Activated CD8-positive, alpha-beta memory T cell treated with anti-CD3 and anti-CD28 coated beads for 48 hours (primary cell): ENCODE results near the gene NFIC.
A peak's percentile ranks its signal among the peaks of the same experiment; 100 is the strongest.

Source experiments
- DNase-seq, 3 experiments: peaks; one replicate each; pipeline ENCODE4 v3.0.0-alpha.2; 2020; ENCODE audit warnings: low read depth in 2 of 3, low spot score in 2 of 3

The NFIC gene

DNA sequence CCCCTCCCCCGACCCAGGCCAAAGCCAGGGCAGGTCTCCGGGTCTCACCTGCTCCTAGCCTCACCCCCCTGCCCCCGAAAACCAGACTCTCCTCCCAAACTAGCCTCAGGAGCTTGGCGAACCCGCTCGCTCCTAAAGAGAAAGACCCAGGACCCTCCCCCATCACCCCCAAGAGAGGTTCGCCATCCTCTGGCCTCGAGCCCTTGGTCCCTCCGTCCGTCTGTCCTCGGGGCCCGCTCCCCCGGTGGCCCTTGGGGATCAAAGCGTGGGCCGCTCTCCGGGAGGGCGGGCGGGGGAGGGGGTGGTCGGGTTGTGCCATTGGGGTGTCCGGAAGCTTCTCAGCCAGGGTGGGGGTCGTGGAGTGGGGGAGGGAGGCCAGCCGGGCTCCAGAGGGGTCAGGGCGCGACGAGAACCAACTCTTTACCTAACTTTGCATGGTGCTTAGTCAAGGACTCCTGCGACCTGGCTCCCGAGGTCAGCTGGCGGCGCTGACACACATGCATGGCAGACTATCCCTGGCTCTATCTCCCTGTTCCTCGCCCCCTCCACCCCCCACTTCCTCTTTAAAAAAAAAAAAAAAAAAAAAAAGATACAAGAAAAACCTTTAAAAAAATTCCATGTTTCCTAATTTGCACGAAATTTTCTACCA is 98.3 kb downstream of the NFIC start:
- no peak for DNase-seq

DNA sequence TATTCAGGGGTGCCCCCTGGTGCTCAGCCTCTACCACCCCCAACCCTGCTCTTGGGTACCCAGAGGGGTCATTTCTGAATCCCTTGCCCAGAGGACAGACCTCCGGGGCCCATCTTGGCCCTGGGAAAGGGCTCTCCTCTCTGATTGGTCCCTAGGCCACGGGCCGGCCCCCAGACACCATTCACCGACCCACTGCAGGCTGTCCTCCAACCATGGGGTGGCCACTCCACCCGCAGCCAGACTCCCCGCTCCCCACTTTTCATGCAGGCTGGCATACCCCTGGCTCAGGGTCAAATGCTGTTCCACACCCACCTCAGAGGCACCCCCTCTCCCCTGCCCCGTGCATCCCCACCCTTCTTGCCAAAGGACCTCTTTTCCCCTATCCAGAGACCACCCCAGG is 99.2 kb downstream of the NFIC start:
- no peak for DNase-seq

DNA sequence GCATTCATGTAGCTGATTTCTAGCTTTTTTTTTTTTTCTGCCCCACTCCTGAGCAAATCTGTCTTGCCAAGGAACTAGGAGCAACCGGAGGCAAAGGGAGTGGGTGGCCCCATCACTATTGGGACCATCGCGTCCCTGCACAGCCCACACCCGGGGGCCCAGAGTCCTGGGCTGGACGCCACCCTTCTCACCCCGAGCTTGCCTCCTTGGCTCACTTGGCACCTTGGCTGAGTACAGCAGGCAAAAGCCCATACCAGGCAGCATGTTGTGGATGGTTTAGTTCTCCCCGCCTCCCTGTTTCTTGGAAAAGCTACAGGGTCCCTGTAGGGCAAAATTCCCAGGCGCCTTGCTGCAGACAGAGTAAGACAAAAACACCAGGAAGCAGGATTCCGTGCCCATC is 100.3 kb downstream of the NFIC start:
- DNase-seq: no peak

DNA sequence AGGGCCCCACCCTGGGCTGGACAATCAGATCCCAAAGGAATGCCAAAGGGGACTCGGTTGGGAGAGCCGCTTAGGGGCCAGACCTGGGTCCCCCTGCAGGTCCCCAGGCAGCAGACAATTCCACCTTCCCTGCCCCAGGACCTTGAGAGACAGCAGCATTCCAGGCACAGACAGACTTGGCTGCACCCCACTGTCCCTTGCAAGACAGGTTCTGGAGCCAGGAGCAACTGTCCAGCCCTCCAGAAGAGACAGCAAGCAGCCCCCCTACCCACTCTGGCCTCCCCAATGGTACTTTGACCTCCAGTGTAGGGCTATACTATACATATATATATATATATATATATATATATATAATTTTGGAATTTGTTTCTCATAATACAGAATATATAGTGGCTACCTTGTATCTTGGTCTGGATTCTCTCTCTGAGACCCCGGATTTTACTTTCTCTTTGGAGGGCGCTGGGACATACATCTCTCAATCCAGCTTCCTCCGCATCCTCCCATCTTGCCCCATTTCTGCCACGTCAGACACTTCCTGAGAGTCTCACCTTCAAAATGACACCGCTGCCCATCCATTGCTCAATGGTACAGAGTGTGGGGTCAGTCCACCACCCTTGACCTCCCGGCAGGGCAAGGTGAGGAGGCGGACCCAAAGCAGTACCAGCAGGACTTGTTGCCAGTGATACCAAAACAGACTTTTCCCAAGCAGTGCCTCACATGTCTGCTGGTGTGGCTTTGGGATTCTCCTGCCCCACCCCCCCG is 101.2 kb downstream of the NFIC start:
- no peak for DNase-seq

DNA sequence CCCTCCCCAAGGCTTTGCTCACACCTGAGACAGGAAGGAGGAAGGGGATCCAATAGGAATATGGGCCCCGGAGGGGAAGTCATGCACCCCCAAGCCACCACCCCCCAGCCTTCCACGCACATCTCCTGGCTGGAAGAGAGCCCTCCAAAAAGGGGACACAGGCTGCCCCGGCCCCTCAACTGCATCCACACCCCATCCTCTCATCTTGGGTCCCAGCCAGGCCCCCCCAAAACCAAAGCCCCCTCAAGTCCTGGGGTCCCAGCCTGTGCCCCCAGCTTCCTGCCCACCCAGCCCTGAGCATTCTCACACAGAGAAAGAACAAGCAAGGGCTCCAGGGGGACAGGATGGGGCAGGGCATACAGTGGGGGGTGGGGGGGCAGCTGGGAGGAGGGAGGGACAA is 101.8 kb downstream of the NFIC start:
- DNase-seq: no peak

DNA sequence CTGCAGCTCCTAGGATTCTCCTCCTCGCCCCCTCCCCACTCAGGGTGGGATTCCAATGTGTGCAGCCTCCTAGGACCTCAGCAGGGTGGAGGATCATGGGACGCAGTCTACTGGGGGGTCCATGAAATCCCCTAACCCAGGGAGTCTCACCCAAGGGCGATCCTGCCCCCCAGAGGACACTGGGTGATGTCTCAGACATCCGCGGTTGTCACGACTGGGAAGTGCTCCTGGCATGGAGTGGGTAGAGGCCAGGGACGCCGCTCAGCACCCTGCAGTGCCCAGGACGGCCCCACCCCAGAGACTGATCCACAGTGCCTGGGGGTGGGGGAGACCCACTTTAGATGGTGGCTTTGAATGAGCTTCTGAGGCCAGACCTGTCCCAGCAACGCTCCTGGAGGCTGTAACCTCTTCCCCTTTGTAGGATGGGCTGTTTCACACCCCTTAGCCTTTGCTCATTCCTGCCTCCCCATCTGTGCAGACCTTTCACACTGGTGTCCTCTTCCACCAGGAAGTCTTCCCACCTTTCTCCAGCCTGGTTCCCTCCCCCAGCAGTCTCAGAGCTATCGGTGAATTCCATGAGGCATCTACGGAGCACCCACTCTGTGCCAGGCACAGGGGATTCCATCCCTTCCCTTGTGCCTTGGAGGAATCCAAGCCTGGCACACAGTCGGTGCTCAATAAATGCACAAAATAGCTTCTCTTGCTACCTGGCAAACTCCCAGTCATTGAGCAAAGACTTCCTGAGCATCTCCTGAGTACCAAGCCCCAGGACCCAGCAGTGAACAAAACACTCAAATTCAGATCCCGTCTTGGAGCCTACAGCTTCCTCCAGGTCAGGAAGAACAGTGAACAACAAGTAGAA is 103.5 kb downstream of the NFIC start:
- no peak for DNase-seq

DNA sequence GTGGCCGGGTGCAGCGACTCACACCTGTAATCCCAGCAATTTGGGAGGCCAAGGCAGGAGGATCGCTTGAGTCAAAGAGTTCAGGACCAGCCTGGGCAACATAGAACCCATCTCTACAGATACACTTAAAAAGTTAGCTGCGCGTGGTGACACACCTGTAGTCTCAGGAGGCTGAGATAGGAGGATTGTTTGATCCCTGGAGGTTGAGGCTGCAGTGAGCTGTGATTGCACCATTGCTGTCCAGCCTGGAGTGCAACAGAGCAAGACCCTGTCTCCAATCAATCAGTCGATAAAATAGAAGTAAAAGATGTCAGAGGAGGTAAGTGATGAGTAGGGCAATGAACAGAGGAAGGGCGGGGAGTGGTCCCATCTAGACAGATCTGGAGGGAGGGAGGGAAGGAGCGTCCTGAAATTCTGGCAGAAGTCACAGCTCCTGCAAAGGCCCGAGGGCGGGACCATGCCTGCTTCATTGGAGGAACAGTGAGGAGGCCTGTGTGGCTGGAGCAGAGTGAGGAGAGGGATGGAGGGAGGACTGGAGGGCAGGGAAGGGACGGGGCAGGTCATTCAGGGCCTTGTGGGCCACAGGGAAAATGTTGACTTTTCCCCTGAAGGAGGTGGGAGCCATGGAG is 104.2 kb downstream of the NFIC start:
- DNase-seq: no peak

DNA sequence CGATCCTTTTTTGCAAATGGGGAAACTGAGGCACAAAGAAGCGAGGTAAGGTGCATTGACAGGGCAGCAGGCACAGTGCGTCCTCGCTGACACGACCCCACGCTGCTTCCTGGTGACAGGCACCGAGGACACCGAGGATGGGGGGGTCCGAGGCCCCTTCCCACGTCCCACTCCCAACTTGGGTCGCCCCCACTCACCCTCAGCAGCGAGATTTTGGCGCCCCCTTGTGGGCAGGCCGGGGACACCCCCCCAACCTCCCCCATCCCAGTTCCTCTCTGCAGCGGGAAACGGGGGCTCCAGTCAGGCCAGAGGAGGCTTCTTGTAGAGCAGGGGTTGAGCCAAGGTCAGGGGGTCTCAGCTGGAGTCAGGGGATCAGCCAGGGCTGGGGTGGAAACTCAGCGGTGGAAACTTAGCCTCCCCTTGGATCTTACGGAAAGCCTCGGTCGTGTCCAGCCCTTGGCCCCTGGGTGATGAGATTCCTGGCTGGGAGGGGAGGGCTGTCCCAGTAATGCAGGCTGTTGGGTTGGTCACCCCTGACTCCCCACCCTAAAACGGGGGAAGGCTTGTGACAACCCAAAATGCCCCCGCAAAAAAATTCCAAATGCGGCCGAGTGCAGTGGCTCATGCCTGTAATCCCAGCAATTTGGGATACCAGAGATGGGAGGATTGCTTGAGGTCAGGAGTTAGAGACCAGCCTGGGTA is 105.7 kb downstream of the NFIC start:
- peak in 1 of 3 experiments; percentile 25 for DNase-seq

DNA sequence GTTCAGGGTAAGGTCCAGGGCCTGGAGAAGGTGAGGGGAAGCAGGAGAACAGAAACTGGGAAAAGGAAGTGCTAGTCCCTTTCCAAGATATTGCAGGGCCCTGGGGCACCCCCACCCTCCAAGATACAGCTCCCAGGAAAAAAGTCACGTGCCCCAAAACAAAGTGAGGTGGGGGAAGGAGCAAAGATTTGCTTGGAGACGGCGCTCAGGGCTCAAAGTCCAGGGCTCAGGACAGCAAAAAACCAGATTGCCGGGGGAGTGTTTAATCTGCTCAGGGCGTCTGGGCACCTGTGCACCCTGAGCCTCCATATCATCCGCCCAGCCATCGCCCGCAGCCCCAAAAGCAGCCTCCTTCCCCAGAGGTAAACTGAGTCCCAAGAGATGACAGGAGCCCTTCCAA is 107.6 kb downstream of the NFIC start:
- DNase-seq: no peak

DNA sequence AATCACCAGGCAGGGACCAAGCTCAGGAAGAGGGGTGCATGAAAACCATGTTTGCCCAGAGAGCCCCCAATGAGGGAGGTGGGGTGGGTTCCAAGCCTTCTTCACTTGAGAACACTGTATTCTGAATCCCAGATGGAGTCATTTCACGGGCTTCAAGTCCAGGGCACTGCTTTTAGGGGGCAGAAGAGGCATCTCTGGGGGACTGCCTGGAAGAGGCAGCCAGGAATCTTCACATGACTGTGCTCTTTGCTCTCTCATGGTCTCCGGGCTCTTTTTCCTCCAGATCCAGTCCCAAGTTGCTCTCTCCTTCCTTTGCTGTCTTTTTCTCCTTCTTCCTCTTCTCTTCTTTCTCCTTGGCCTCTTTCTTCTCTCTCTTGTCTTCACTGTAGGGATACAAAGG is 108.2 kb downstream of the NFIC start:
- DNase-seq: no peak

DNA sequence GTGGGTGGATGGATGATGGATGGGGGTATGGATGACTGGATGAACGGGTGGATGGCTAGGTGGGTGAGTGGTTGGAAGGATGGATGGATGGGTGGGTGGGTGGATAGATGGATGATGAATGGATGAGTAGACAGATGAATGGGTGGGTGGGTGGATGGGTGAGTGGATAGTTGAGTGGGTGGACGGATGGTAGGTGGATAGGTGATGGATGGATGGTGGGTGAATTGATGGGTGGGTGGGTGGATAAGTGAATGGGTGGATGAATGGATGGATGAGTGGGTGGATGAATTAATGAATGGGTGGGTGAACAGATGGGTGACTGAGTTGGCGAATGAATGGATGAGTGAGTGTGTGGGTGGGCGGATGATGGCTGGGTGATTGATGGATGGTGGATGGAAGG is 109.1 kb downstream of the NFIC start:
- DNase-seq: no peak

DNA sequence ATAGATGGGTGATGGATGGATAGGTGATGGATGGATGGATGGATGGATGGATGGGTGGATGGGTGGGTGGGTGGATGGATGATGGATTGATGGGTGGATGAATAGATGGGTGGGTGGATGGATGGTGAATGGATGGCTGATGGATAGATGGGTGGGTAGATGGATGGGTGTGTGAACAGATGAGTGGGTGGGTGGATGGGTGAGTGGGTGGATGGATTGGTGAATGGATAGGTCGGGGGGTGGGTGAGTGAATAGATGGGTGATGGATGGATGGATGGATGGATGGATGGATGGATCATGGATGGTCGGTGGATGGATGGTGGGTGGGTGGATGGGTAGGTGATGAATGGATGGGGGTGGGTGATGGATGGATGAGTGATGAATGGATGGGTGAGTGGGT is 110.4 kb downstream of the NFIC start:
- DNase-seq: no peak

DNA sequence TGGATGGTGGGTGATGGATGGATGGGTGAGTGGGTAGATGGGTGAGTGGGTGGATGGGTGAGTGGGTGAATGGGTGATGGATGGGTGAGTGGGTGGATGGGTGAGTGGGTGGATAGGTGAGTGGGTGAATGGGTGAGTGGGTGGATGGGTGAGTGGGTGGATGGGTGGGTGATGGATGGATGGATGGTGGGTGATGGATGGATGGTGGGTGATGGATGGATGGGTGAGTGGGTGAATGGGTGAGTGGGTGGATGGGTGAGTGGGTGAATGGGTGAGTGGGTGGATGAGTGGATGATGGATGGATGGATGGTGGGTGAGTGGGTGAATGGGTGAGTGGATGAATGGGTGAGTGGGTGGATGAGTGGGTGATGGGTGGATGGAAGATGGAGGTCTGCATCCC is 111.1 kb downstream of the NFIC start:
- DNase-seq: no peak

DNA sequence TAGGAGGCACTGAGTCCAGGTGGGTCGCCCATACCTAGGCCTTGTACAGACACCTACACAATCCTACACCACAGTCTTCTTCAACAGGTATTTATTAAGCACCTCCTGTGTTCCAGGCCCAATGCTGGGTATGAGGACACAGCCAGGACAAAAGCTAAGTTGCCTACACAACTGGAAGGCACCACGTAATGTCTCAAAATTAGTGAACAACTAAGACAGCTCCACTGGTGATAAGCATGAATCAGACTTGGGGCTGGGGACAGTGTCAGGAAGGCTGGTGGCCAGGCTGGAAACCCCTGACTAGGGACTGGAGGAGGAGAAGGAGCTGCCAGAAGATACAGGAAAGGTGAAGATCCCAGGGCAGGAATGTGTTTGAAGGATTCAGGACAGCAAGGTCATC is 111.6 kb downstream of the NFIC start:
- no peak for DNase-seq

DNA sequence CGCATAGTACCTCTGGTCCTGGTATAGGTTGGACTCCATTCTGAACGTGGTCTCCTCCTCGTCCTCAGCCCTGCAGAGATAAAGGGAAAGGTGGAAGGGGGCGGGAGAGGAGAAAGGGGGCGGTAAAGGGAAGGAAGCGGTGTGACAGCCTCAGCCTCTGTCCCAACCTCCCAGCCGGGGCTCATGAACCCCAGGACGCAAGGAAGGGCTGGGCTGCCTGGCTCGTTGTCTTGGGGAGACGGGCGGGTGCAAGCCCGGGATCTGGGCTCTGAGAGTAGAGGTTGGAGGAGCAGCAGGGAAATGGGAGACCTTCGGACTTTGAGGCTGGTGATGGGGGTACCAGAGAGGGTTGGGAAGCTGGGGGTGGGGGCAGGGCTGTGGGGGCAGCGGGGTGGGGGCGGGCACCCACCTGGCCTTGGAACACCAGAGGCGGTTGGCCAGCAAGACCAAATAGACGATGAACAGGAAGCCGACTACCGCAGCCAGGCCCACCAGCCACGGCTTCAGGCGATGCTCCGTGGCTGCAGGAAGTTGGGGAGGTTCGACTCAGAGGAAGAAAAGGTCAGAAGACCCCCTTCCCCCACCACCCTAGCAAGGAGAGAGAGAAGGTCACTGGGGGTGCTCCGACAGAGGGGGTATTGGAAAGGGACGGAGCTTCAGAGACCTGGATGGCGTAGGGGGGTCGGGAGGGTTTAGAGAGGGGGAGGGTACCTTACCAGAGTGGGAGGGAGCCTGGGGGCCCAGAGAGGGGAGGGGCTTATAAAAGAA is 112.2 kb downstream of the NFIC start:
- no peak for DNase-seq

DNA sequence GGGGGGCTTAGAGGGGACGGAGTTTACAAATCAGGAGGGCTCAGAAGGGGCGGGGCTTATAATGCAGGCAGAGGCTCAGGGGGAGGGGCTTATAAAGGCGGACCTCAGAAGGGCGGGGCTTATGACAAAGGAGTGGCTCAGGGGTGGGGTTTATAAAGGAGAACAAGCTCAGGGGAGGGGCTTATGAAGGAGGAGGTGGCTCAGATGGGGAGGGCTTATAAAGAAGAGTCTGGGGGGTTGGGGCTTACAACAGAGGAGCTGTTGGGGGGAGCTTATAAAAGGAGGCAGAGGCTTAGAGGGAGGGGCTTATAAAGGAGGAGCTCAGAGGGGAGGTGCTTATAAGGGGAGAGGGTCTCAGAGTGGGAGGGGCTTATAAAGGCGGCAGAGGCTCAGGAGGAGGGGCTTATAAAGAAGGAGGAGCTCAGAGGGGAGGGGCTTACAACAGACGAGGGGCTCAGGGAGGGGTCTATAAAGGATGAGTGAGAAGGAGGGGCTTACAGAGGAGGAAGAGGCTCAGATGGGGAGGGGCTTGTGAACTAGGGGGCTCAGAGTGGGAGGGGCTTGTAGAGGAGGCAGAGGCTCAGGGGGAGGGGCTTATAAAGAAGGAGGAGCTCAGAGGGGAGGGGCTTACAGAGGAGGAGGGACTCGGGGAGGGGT is 112.9 kb downstream of the NFIC start:
- no peak for DNase-seq

DNA sequence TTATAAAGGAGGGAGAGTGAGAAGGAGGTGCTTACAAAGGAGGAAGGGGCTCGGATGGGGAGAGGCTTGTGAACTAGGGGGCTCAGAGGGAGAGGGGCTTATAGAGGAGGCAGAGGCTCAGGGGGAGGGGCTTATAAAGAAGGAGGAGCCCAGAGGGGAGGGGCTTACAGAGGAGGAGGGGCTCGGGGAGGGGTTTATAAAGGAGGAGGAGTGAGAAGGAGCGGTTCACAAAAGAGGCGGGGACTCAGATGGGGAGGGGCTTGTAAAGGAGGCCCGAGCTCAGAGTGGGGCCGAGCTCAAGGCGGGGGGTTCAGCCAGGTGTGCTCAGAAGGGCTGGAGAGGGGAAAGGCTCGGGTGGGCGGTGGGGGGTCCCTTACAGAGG is 113.4 kb downstream of the NFIC start:
- DNase-seq: no peak

DNA sequence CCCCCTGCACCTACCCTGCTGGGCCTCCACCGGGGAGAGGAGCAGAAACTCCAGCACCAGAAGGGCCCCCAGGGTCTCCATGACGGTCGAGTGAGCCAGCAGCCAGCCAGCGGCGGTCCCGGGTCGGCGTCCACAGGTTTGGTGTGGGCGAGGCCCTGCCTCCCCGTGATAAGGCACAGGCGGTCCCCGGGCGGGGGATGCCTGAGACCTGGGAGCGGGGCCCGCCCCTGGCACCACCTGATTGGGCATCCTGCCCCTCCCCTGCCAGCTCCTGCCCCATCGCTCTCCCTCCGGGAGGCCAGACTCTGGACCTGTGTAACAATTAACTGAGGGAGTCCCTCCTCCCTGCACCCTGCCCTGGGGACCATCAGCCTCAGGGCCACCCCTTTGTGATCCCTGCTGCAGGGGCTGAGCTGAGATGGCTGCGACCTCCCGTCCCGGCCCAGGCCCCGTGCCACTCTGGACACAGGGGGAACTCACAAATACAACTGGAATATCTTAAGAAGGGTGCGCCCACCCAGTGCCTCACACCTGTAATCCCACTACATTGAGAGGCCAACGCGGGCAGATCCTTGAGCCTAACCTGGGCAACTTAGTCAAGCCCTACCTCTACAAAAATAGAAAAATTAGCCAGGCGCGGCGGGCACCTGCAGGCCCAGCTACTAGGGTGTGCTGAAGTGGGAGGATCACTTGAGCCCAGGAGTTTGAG is 114.2 kb downstream of the NFIC start, which contains the start of gene SMIM24:
TSS of gene SMIM24 (minus strand) at position 143 of the 709 bp plus-strand sequence. CDS start at position 81, 62 bp downstream.
- DNase-seq: no peak
